Loucy (cell line): ENCODE data around the gene MUC12.
A peak's percentile ranks its signal among the peaks of the same experiment; 100 is the strongest.
"Not testable (repeated sequence)": the region's sequence is repeated elsewhere in the genome, so short reads cannot be mapped to it uniquely, and the experiment has no call there.

ENCODE experiments used
- H2AFZ ChIP-seq: fragments of 200-600 bp; sonication (generic); 2 replicates; pipeline ENCODE4 v1.6.0; 2016; ENCODE audit warnings: antibody characterized with exemption, mild to moderate bottlenecking, low read length, moderate library complexity
- H3F3A ChIP-seq: fragments of 200-600 bp; 2 replicates; pipeline ENCODE4 v1.6.0; 2016; ENCODE audit warnings: antibody characterized with exemption, low read depth, mild to moderate bottlenecking
- H3K27me3 ChIP-seq: fragments of 200-600 bp; sonication (generic); 2 replicates; pipeline ENCODE4 v1.6.1; 2014; ENCODE audit warnings: low read length, mild to moderate bottlenecking; ENCODE audit not compliant: insufficient read depth, poor library complexity, severe bottlenecking
- H3K36me3 ChIP-seq: fragments of 200-600 bp; sonication (generic); 2 replicates; pipeline ENCODE4 v1.6.1; 2016; ENCODE audit warnings: low read length; ENCODE audit not compliant: insufficient read depth
- H3K4me1 ChIP-seq: fragments of 200-600 bp; sonication (generic); 2 replicates; pipeline ENCODE4 v1.5.1; 2014; ENCODE audit warnings: low read length, mild to moderate bottlenecking; ENCODE audit not compliant: insufficient read depth, poor library complexity, severe bottlenecking
- H3K4me2 ChIP-seq: fragments of 200-600 bp; sonication (generic); 2 replicates; pipeline ENCODE4 v1.6.0; 2014; ENCODE audit warnings: antibody characterized with exemption, low read length, low read depth, mild to moderate bottlenecking; ENCODE audit not compliant: poor library complexity, severe bottlenecking
- H3K4me3 ChIP-seq: fragments of 200-600 bp; sonication (generic); 2 replicates; pipeline ENCODE4 v1.5.1; 2014; ENCODE audit warnings: low read length, mild to moderate bottlenecking, mixed read lengths; ENCODE audit not compliant: poor library complexity, severe bottlenecking
- H3K79me2 ChIP-seq: fragments of 200-600 bp; sonication (generic); 2 replicates; pipeline ENCODE4 v1.6.1; 2014; ENCODE audit warnings: low read length; ENCODE audit not compliant: insufficient read depth
- H3K9ac ChIP-seq: fragments of 200-600 bp; sonication (generic); 2 replicates; pipeline ENCODE4 v1.6.0; 2014; ENCODE audit warnings: mild to moderate bottlenecking, low read depth, low read length, moderate library complexity; ENCODE audit not compliant: poor library complexity, severe bottlenecking
- H3K9me2 ChIP-seq: fragments of 200-600 bp; sonication (generic); replicated peaks from 2 replicates; pipeline ENCODE4 v1.6.1; 2016; ENCODE audit warnings: low read depth, low read length, mixed read lengths
- H3K9me3 ChIP-seq: fragments of 200-600 bp; sonication (generic); 2 replicates; pipeline ENCODE4 v1.6.1; 2014; ENCODE audit warnings: mild to moderate bottlenecking, antibody characterized with exemption, low read length, low read depth; ENCODE audit not compliant: insufficient read depth
- H4K20me1 ChIP-seq: fragments of 200-600 bp; sonication (generic); 2 replicates; pipeline ENCODE4 v1.6.0; 2014; ENCODE audit warnings: antibody characterized with exemption, low read length, mild to moderate bottlenecking; ENCODE audit not compliant: insufficient read depth, poor library complexity, severe bottlenecking
- EZH2phosphoT487 ChIP-seq: fragments of 200-600 bp; IDR thresholded peaks from 2 replicates; pipeline ENCODE4 v1.6.1; 2018; ENCODE audit warnings: antibody characterized with exemption, mild to moderate bottlenecking, moderate library complexity, borderline replicate concordance
- TF ChIP-seq, protein P1 (sequence below): fragments of 200-600 bp; sonication (generic); conservative IDR thresholded peaks from 2 replicates; pipeline ENCODE4 v1.5.1; 2014; ENCODE audit warnings: mild to moderate bottlenecking, antibody characterized with exemption, low read length

MUC12 gene, protein sequence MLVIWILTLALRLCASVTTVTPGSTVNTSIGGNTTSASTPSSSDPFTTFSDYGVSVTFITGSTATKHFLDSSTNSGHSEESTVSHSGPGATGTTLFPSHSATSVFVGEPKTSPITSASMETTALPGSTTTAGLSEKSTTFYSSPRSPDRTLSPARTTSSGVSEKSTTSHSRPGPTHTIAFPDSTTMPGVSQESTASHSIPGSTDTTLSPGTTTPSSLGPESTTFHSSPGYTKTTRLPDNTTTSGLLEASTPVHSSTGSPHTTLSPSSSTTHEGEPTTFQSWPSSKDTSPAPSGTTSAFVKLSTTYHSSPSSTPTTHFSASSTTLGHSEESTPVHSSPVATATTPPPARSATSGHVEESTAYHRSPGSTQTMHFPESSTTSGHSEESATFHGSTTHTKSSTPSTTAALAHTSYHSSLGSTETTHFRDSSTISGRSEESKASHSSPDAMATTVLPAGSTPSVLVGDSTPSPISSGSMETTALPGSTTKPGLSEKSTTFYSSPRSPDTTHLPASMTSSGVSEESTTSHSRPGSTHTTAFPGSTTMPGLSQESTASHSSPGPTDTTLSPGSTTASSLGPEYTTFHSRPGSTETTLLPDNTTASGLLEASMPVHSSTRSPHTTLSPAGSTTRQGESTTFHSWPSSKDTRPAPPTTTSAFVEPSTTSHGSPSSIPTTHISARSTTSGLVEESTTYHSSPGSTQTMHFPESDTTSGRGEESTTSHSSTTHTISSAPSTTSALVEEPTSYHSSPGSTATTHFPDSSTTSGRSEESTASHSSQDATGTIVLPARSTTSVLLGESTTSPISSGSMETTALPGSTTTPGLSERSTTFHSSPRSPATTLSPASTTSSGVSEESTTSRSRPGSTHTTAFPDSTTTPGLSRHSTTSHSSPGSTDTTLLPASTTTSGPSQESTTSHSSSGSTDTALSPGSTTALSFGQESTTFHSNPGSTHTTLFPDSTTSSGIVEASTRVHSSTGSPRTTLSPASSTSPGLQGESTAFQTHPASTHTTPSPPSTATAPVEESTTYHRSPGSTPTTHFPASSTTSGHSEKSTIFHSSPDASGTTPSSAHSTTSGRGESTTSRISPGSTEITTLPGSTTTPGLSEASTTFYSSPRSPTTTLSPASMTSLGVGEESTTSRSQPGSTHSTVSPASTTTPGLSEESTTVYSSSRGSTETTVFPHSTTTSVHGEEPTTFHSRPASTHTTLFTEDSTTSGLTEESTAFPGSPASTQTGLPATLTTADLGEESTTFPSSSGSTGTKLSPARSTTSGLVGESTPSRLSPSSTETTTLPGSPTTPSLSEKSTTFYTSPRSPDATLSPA (N-terminal part only)

DNA sequence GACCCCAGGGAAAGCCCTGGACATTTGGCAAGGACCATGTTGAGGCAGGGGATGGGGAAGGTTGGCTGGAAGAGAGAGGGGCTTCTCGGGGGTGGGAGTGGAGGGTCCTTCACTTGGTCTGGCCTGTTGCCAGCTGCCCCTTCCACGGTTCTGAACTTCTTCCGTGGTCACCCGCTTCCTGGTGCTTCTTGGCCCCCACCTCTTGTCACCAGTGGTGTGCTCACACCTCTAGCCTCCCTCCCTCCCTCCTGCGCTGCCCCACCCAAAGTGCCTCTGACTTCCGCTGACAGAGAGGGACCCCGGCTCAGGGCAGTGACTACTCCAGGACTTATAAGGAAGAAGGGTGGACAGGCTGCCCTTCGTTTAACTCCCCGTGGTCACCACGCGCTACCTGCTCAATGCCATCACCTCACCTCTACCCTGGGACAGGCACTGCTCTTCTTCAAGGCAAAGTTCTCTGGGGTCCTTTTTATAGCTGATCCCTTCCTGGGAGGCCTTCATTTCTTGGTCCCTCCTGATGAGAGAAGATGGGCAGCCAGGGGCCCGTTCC, at the start of gene MUC12:
Gene MUC12, plus strand, starts transcription at position 500 of the 550 bp plus-strand sequence. CDS start 58 bp downstream, outside the sequence.
- Histone ChIP-seq H3K79me2 (no peaks in the 10 kb centered on the region), H3K9me2 (no peaks in the 10 kb centered on the region), H2AFZ (no peak within 1 kb of the TSS), H3K9ac (no peak within 1 kb of the TSS), H3K4me2 (no peak within 1 kb of the TSS), H3K9me3 (no peaks in the 10 kb centered on the region), H3K36me3 (no peaks in the 10 kb centered on the region), H3K4me3 (no peak within 1 kb of the TSS), H3F3A (no peaks in the 10 kb centered on the region), H3K4me1 (peaks cover 4% of the 10 kb centered on the region), H3K27me3 (no peaks in the 10 kb centered on the region), H4K20me1 (no peaks in the 10 kb centered on the region)
- no peak for TF ChIP-seq EZH2phosphoT487
- TF ChIP-seq, protein P1, sequence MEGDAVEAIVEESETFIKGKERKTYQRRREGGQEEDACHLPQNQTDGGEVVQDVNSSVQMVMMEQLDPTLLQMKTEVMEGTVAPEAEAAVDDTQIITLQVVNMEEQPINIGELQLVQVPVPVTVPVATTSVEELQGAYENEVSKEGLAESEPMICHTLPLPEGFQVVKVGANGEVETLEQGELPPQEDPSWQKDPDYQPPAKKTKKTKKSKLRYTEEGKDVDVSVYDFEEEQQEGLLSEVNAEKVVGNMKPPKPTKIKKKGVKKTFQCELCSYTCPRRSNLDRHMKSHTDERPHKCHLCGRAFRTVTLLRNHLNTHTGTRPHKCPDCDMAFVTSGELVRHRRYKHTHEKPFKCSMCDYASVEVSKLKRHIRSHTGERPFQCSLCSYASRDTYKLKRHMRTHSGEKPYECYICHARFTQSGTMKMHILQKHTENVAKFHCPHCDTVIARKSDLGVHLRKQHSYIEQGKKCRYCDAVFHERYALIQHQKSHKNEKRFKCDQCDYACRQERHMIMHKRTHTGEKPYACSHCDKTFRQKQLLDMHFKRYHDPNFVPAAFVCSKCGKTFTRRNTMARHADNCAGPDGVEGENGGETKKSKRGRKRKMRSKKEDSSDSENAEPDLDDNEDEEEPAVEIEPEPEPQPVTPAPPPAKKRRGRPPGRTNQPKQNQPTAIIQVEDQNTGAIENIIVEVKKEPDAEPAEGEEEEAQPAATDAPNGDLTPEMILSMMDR = no peak

DNA sequence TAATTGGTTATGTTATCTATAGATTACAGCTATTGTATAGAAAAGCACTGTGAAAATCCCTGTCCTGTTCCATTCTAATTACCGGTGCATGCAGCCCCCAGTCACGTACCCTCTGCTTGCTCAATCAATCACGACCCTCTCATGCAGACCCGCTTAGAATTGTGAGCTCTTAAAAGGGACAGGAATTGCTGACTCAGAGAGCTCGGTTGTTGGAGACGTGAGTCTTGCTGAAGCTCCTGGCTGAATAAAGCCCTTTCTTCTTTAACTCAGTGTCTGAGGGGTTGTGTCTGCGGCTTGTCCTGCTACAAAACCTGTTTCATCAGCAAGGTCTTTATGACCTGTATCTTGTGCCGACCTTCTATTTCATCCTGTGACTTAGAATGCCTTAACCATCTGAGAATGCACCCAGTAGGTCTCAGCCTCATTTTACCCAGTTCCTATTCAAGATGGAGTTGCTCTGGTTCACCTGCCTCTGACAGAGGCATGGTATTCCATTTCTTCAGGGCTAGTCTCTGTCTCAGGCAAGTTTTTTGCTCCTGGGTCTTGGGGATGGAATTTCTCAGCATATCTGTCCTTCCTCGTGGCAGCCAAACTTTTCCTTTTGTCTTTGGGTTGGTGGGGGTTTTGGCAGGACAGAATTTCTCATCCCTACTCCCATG, 49.5 kb upstream of the MUC12 start:
- H3K79me2 ChIP-seq, H3K36me3 ChIP-seq, H3K9me3 ChIP-seq, H4K20me1 ChIP-seq, H3K4me3 ChIP-seq, H3F3A ChIP-seq, H3K27me3 ChIP-seq, H3K9me2 ChIP-seq: not testable (repeated sequence)
- Histone ChIP-seq H3K4me1 (peaks cover 11% of the 10 kb centered on the region), H3K9ac (peak overlapping the region; percentile 44), H3K4me2 (peak overlapping the region; percentile 63), H2AFZ (peak overlapping the region; percentile 25)

DNA sequence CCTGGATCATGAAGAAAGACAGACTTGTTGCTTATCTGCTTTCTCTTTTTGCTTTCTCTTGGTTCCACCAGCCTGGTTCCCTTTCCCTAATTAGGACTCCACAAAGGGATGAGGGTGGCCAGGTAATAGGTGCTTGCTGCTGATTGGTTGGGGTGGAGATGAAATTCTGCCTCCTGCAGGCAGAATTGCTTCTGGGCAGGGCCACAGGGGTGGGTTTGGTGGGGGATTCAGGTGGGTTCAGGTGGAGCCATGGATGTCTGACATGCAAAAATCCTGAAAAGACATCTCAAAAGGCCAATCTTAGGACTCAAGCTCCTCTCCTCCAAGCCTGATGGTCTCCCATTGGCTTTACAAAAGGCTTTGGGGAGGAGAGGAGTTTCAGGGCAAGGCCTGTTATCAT, 48.3 kb upstream of the MUC12 start:
- no peak for TF ChIP-seq EZH2phosphoT487
- TF ChIP-seq, protein P1 = no peak
- Histone ChIP-seq H3K4me1 (peaks cover 11% of the 10 kb centered on the region), H3K36me3 (no peaks in the 10 kb centered on the region), H4K20me1 (no peaks in the 10 kb centered on the region), H3K27me3 (no peaks in the 10 kb centered on the region), H3K9ac (no peak overlapping the region), H3K4me2 (peak overlapping the region; percentile 63), H3K79me2 (no peaks in the 10 kb centered on the region), H3K9me3 (no peaks in the 10 kb centered on the region), H3K9me2 (no peaks in the 10 kb centered on the region), H3F3A (no peaks in the 10 kb centered on the region), H3K4me3 (peak overlapping the region; percentile 28), H2AFZ (no peak overlapping the region)

DNA sequence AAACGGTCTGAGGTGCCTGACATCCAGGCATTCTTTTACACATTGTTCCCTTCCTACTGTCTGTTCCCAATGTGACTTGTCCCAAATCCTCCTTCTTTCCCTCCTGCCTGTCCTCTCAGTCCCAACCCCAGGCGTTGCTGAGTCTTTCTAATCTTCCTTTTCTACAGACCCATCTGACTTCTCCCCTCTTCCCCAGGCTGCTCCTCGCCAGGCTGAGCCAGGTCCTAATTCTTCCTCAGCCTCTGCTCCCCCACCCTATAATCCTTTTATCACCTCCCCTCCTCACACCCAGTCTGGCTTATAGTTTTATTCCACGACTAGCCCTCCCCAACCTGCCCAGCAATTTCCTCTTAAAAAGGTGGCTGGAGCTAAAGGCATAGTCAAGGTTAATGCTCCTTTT, 45.7 kb upstream of the MUC12 start:
- not testable (repeated sequence) for H3K79me2 ChIP-seq, H3K36me3 ChIP-seq, H3K9ac ChIP-seq, H2AFZ ChIP-seq, H3K4me3 ChIP-seq, H4K20me1 ChIP-seq, H3K9me2 ChIP-seq, H3K27me3 ChIP-seq, H3K9me3 ChIP-seq, H3F3A ChIP-seq, H3K4me2 ChIP-seq
- H3K4me1 ChIP-seq = peaks cover 11% of the 10 kb centered on the region
